ENCODE measurements around the gene CD74. TPM values are rescaled to one million over a fixed set of nuclear protein-coding genes. Genes with fewer than 3 reads are reported as not detected.
A peak's percentile ranks its signal among the peaks of the same experiment; 100 is the strongest.
"Not testable (repeated sequence)": the region's sequence is repeated elsewhere in the genome, so short reads cannot be mapped to it uniquely, and the experiment has no call there.

The CD74 gene
- total RNA-seq, 1 donor from 2014 or later, result 6.3 TPM

GRCh38 chr5:150431048-150431447 is 18.3 kb upstream of the CD74 start:
- Mint-ChIP-seq H3K27ac (ENCODE audit: unreplicated experiment) (no peak overlapping the region), H3K4me3 (no peak overlapping the region), H3K9me3 (no peaks in the 10 kb centered on the region), H3K27me3 (ENCODE audit: low read depth) (no peaks in the 10 kb centered on the region), H3K4me1 (peaks cover 16% of the 10 kb centered on the region), H3K36me3 (ENCODE audit: low read depth) (no peaks in the 10 kb centered on the region)
- no peak for TF ChIP-seq CTCF (conservative IDR thresholded peaks at IDR 0.05)
- no peak for DNase-seq (ENCODE audit: low read depth, low spot score)

- H3K36me3 Mint-ChIP-seq (ENCODE audit: low read depth), result no peaks in the 10 kb centered on the region
- no peak for TF ChIP-seq CTCF (conservative IDR thresholded peaks at IDR 0.05)
- H3K9me3 Mint-ChIP-seq, result no peaks in the 10 kb centered on the region
- no peaks in the 10 kb centered on the region for H3K27me3 Mint-ChIP-seq (ENCODE audit: low read depth)
- H3K4me3 Mint-ChIP-seq, result no peak overlapping the region
- peaks cover 13% of the 10 kb centered on the region for H3K4me1 Mint-ChIP-seq
- H3K27ac Mint-ChIP-seq (ENCODE audit: unreplicated experiment), result peak overlapping the region; percentile 47
- DNase-seq (ENCODE audit: low read depth, low spot score), result no peak
Observed at GRCh38 chr5:150429410-150429873, 16.7 kb upstream of the CD74 start.

GRCh38 chr5:150428978-150429377 is 16.3 kb upstream of the CD74 start:
- no peak overlapping the region for H3K4me3 Mint-ChIP-seq
- no peaks in the 10 kb centered on the region for H3K36me3 Mint-ChIP-seq (ENCODE audit: low read depth)
- no peak for DNase-seq (ENCODE audit: low read depth, low spot score)
- no peaks in the 10 kb centered on the region for H3K27me3 Mint-ChIP-seq (ENCODE audit: low read depth)
- no peak overlapping the region for H3K27ac Mint-ChIP-seq (ENCODE audit: unreplicated experiment)
- no peak for TF ChIP-seq CTCF (conservative IDR thresholded peaks at IDR 0.05)
- H3K4me1 Mint-ChIP-seq, result peaks cover 13% of the 10 kb centered on the region
- H3K9me3 Mint-ChIP-seq, result no peaks in the 10 kb centered on the region

GRCh38 chr5:150428106-150428876 is 15.6 kb upstream of the CD74 start:
- DNase-seq (ENCODE audit: low read depth, low spot score), result no peak
- no peaks in the 10 kb centered on the region for H3K9me3 Mint-ChIP-seq
- H3K36me3 Mint-ChIP-seq (ENCODE audit: low read depth), result no peaks in the 10 kb centered on the region
- peaks cover 13% of the 10 kb centered on the region for H3K4me1 Mint-ChIP-seq
- no peak for TF ChIP-seq CTCF (conservative IDR thresholded peaks at IDR 0.05)
- H3K27ac Mint-ChIP-seq (ENCODE audit: unreplicated experiment), result no peak overlapping the region
- no peaks in the 10 kb centered on the region for H3K27me3 Mint-ChIP-seq (ENCODE audit: low read depth)
- no peak overlapping the region for H3K4me3 Mint-ChIP-seq

- not testable (repeated sequence) for H3K27me3 Mint-ChIP-seq (ENCODE audit: low read depth); DNase-seq (ENCODE audit: low read depth, low spot score); H3K36me3 Mint-ChIP-seq (ENCODE audit: low read depth); H3K9me3 Mint-ChIP-seq; H3K4me3 Mint-ChIP-seq; H3K27ac Mint-ChIP-seq (ENCODE audit: unreplicated experiment)
- peaks cover 13% of the 10 kb centered on the region for H3K4me1 Mint-ChIP-seq
Observed at GRCh38 chr5:150426165-150426564, 13.5 kb upstream of the CD74 start.

GRCh38 chr5:150422758-150423157 is 10.0 kb upstream of the CD74 start:
- DNase-seq (ENCODE audit: low read depth, low spot score), result no peak
- Mint-ChIP-seq H3K4me1 (peaks cover 16% of the 10 kb centered on the region), H3K27ac (ENCODE audit: unreplicated experiment) (no peak overlapping the region), H3K36me3 (ENCODE audit: low read depth) (no peaks in the 10 kb centered on the region), H3K4me3 (no peak overlapping the region), H3K27me3 (ENCODE audit: low read depth) (no peaks in the 10 kb centered on the region), H3K9me3 (no peaks in the 10 kb centered on the region)
- TF ChIP-seq CTCF (conservative IDR thresholded peaks at IDR 0.05), result no peak
